GM21526 (cell line): ENCODE measurements around the gene ACKR2.
A peak's percentile ranks its signal among the peaks of the same experiment; 100 is the strongest.
"Not testable (repeated sequence)": the region's sequence is repeated elsewhere in the genome, so short reads cannot be mapped to it uniquely, and the experiment has no call there.

ENCODE experiments used
- ATAC-seq: cut with Tn5 transposase; IDR thresholded peaks from one replicate; pipeline ENCODE4 v1.9.1; 2021; ENCODE audit warnings: moderate library complexity; ENCODE audit not compliant: unreplicated experiment, low FRiP score

ACKR2 gene

DNA sequence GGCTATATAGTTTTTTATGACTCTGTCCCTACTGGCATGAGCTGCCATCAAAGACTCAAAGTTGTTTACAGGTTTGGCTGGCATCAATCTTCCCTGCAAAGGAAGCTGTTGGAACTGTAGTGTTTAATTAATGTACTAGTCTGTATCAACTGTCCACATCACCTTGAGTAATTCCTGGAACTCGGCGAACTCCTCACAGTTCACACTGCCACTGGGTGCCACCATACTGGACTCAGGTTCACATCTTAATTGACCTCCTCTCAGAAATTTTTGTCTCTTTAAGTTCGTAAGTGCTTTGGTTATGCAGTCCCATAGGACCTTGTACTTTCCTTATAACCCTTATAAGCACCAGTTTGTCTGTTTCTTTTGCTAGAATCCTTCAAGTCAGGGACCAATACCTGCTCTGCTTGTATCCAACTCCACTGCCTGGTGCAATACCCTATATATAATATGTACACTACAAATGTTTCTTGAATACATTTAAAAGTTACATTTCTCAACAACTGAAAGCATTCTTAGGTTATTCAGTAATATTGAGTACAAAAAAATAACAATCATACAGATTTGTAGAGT lies 8.1 kb upstream of the ACKR2 start:
- ATAC-seq: no peak

DNA sequence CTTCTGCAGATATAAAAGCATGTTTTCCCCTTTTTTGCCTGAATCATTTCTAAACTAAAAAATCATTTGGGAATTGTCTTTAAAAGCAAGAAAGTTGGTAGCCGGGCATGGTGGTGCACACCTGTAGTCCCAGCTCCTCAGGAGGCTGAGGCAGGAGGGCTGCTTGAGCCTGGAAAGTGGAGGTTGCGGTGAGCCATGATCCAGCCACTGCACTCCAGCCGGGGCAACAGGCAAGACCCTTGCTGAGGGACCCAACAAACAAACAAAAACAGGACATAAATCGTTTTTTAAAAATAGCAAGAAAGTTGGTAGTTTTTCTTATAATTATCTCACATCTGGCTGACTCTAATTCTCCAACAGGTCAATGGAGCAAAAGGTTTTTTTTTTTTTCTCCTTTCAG lies 7.5 kb upstream of the ACKR2 start:
- no peak for ATAC-seq

DNA sequence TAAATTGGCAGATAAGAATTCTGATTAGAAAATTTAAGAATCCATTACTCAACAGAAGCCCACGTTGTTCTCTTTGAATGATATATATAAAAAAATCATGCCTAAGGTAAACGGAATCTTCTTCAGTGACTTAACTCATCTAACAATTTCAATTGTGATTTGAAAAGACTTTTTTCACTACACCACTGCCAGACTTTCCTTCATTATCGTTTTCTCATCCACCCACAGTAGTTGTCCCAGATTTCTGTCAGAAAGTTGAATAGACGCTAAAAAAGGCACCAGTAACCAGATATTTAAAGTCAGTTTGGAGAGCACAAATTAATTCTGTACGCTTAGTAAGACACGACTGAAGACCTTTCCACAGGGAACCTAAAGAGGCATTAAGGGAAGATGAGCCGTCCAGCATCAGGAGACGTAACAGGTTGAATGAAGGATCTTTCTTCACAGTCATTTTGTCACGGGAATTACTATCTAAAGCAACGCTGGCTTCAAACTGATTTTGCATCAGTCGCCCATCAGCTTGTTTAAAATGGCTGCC lies 6.3 kb upstream of the ACKR2 start:
- no peak for ATAC-seq

DNA sequence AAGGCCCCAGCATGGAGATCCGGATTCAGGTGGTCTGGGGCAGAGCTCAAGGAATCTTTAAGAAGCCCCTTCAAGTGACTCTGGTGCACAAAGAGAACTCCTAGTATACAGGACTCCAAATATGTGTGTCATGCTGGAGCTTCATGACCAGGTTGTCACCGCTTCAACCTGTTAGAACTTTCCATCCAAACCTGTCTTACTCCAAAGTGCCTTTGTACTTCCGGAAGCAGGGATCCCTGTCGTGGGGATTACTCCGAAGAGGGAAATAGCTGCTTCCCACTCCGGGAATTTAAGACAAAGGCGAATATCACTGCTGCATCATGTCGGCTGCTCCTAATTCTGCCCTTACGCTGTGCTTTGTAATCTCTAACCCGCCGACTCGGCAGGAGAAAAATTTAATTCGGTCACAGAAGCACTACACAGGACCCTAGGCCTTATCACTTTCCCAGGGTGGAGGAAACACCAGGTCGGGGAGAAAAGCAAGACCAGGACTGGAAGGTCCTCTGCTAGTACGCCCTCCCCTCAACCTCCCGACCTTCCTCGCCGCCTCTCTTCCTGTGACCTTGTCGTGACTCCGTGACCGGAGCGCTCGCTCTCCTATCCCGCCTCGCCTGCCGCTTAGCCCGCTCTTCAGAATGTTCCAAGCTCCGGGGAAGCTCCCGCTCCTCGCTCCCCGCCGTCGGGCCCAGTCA lies 5.7 kb upstream of the ACKR2 start:
- ATAC-seq: peak; percentile 8

DNA sequence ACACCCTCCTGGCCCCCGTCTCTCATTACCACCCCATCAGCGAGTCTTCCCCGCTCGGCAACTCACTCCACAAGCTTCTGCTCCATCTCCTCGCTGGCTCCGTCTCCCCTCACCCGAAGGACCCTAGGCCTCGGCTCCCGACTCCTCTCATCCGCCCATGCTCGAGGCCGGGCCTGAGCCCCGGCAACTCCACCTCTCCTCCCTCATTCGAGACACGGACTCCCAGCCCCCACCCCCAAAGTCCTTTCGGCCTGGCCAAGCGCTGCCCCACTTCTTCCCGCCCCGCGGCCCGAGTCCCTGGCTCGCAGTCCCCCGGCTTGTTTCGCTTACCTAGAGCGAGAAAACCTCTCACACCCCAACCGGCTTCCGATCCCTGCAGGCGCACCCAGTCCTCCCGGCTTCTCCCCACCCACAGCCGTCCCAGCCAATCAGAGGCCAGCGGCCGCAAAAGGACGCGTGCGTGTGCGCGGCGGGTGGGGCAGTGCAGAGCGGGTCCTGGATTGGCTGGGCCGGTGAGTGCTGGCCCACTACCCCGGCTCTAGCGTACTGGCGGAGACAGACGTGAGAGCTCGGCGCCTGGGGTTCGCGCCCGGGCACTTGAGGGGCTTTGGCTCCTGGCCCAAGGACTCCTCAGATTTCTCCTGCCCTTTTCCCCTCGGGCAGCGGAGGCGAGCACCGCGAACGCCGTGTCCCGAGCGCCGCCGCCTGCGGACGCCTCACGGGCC lies 5.0 kb upstream of the ACKR2 start, which contains the start of gene HIGD1A:
TSS of gene HIGD1A (minus strand) at position 385 of the 725 bp plus-strand sequence. CDS start 10,237 bp downstream, outside the sequence.
- ATAC-seq: peak; percentile 99

DNA sequence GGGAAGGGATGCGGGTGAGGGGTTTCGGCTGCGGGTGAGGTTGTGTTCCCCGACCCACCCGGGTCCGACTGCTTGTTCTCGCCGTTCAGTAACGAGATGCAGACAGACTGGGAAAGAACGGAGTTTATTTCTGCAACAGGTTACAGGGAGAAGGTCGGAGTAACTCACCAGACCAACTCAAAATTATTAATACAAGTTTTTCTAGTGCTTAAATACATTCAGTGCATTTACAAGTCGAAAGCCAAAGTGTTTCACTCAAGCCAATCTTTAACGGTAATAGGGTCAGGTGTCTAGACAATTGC lies 4.5 kb upstream of the ACKR2 start:
- ATAC-seq: peak; percentile 31

DNA sequence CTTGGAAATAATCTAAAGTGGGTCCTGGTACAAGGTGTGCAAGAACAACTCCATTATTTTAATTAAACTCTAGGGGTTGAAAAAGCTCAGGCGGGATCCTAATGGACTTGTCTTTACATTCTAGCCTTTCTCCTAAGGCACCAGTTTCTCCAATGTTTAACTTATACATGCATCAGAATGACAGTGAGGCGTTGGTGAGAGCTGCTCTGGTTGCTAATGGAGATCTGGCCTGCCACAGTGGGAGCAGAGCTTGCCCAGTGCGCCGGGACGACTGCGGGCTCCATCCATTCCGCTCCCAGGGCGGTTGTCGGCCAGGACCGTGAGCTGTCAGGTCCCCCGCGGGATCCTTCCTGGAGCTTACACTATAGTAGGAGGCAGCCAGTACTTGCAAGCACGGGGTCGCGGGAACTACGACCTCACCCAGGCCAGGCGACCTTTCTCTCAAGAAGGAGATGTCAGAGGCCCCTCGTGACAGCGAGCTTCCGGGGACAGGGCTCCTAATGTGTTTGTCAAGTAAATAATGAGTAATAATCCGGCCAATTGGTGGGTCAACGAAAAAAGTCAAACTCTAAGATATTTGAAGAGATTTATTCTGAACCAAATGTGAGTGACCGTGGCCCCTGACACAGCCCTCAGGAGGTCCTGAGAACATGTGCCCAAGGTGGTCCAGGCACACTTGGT lies 4.0 kb upstream of the ACKR2 start:
- ATAC-seq: no peak

DNA sequence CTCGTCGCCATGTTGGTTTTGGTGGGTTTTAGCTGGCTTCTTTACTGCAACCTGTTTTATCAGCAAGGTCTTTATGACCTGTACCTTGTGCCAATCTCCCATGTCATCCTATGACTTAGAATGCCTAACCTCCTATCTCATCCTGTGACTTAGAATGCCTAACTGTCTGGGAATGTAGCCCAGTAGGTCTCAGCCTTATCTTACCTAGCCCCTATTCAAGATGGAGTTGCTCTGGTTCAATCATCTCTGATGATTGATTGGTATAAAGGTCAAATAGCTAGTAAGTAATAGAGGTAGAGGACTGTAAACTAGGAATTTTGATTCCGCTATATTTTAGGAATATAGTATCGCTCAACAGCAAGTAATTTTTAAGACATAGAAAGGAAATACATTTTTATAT lies 1.3 kb upstream of the ACKR2 start:
- no peak for ATAC-seq

DNA sequence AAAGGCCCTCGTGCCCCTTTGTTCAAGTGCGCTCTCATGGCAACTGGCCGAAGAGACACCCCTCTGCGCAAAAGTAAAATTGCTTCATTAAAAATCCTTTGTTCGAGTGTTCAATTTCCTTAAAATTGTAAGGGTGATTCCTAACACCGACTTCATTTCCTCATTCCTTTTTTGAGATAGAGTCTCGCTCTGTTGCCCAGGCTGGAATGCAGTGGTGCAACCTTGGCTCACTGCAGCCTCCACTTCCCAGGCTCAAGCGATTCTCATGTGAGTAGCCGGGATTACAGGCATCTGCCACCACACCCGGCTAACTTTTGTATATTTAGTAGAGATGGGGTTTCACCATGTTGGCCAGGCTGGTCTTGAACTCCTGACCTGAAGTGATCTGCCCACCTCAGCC lies 1.5 kb downstream of the ACKR2 start:
- not testable (repeated sequence) for ATAC-seq

DNA sequence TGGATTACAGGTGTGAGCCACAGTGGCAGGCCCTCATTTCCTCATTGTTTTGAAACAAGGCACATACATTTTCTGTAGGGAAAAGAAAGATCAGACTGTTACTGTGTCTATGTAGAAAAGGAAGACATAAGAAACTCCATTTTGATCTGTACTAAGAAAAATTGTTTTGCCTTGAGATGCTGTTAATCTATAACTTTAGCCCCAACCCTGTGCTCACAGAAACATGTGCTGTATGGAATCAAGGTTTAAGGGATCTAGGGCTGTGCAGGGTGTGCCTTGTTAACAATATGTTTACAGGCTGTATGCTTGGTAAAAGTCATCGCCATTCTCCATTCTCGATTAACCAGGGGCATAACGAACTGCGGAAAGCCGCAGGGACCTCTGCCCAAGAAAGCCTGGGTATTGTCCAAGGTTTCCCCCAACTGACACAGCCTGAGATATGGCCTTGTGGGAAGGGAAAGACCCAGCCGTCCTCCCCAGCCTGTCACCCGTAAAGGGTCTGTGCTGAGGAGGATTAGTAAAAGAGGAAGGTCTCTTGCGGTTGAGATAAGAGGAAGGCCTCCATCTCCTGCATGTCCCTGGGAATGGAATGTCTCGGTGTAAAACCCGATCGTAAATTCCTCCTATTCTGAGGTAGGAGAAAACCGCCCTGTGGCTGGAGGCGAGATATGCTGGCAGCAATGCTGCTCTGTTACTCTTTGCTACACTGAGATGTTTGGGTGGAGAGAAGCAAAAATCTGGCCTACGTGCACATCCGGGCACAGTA lies 2.1 kb downstream of the ACKR2 start:
- not testable (repeated sequence) for ATAC-seq

DNA sequence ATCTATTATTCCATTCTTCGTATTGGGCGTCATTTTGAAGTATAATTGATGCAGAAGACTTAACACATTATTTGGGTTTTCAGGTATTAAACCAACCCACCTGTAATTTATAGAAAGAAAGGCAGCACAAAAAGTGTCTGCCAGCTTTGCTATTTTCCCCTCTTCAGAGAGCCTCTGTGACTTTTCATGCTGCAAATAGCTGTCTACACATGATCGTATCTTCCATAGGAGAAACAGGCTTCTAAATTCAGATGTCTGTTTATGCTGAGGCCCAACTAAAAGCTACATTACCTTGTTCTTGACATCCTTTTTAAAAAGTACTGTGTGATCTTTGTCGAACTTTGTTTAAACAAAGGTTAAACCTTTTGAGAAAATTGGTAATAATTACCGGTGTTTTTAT lies 5.0 kb downstream of the ACKR2 start:
- ATAC-seq: no peak

DNA sequence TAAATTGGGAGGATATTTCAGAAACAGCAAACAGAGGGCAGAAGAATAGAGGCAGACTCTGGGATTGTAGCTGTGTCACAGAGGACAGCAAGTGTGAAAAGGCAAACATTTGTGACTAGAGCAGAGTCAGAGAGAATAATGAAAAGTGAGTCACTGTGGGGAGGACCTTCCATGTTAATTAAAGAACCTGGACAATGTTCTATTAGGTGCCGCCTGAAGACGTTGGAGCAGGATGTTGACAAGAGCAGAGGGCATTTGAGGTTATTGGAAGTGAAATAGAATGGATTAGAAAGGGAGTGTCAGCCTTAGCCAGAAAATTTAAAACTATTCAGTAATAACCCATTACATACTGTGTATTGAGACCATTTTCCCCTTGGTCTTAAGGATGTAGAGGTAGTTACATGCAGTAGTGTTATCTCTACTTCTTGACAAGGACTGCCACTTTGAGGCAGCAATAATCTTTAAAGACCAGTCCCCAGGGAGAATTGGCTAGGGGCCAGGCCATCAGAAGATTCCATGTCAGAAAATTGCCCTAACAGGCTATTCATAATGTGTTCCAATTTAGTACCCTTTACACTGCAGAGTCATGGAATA lies 5.8 kb downstream of the ACKR2 start:
- no peak for ATAC-seq

DNA sequence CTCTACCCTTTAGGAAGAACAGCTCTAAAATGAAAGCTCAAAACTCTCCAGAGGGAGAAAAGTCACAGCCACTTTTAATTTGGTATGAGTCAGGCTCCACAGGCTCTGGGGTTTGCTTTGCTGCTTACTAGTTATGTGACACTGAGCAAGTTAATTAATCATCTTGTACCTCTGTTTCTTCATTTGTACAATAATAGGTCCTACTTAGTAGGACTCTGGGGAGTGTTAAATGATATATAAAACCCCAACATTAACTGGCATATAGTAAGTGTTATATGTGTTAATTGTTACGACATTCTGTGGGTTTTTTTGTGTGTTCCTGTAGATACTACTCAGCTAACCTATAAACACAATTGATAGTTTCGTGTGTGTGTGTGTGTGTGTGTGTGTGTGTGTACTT lies 6.6 kb downstream of the ACKR2 start:
- no peak for ATAC-seq

DNA sequence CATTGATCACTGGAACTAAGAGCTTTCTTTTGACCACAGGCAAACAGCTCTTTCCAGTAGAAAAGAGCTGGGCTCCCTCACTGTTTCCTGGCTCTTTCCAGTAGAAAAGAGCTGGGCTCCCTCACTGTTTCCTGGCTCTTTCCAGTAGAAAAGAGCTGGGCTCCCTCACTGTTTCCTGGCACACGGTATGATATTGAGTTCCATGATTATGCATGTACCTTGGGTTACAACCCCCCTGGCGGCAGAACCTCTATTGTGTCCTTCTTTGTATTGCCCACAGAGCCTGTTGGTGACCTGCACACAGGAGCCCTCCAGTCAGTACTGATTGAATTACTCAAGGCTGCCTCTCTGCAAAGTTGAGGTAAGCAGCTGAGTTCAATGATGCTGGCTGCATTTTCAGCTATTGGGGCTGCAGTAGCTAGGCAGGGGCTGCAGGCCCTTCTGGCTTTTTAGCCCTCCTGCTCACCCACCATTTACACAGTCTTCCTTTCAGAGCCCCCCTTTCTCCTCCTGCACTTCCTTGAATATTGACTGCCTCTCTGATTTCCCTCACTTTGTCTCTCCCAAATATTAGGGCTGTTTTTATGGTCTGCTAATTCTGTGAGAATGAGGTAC lies 10.2 kb downstream of the ACKR2 start:
- ATAC-seq: no peak

DNA sequence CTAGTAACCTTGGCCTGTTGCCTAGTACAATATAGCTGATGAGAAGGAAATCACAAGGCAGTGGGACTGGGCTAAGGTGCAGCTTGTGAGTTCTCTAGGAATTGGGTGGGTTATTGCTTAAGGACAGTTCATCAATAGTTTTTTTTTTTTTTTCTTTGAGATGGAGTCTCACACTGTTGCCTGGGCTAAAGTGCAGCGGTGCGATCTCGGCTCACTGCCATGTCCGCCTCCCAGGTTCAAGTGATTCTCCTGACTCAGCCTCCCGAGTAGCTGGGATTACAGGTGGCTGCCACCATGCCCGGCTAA lies 11.5 kb downstream of the ACKR2 start:
- no peak for ATAC-seq

DNA sequence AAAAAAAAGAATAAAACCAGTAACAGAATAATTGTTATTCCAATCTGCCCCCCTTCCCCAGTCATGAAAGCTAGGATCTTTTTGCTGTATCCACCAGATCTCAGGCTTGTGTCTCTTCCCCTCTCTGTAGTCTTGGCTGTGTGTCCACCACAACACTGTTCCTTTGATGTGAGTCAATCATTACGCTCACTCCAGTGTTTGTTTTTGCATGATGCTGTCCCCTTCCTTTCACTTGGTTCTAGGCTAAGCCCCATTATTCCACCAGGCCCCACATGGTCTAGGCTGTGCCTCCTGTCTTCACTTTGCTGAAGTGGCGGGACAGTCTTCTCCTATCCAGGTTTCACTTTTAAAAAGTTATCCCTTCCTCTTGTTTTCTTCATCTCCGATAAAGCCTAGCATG lies 13.6 kb downstream of the ACKR2 start:
- no peak for ATAC-seq

DNA sequence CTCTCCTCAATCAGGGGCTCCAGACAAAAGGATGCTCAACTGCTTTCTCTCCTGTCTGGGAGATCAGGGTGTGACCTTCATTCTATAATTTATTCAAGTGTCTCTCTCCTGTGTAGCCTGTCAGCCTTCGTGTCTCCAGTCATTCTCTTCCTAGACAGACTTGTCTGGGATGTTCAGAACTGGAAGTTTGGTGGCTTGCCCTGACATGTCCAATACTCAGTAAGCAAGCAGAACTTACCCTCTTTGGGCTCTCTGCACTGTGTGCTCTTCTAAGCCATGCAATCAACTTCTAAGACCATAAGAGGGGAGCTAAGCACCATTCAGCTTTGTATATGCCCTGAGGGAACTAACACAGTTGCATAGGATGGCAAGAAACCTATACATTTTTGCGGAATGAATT lies 14.1 kb downstream of the ACKR2 start:
- ATAC-seq: no peak

DNA sequence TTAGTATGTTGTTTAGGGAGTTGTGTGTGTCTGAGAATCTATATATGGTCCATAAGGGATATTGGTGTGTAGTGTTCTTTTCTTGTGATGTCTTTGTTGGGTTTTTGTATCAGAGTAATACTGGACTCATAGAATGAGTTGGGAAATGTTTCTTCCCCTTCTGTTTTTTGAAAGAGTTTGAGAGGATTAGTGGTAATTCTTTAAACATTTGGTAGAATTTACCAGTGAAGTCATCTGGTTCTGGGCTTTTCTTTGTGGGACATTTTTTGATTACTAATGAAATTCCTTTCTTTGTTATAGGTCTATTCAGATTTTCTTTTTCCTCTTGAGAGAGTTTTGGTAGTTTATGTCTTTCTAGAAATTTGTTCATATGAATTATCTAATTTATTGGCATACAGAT lies 16.9 kb downstream of the ACKR2 start:
- ATAC-seq: no peak

DNA sequence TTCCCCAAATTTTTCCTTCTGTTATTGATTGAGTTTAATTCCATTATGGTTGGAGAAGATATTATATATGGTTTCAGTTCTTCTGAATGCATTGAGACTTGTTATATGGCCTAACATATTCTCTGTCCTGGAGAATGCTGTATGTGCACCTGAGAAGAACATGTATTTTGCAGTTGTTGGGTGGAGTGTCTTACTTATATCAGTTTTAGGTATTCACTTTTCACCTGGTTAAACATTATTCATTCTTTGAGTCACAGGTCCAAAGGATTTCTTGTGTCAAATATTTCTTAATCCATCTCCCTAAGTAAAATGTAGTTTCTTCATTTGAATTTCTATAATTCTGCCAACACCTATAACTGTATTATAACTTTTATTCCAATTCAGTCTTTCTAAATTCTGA lies 17.8 kb downstream of the ACKR2 start:
- ATAC-seq: no peak

DNA sequence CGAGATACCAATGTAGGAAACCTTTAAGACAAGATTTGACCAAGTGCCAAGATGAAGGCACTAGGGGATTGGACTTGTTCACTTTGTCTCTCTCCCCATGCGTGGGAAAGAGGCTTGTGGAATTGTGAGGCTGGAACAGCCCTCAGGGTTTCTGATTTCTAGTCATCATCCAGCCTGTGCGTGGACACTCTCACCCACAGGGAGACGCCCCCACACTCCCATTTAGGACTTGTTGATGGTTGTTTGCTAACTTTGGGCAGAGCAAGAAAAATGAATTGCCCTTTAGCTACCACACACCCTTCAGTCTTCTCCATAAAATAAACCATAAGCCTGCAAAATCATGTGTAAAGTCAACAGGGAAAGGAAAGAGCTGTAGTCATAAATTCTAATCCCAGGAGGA lies 18.4 kb downstream of the ACKR2 start:
- no peak for ATAC-seq
